Upper lobe of right lung (tissue), 1 donor: Measurements from ENCODE around the gene TM4SF5. TPM values are rescaled to one million over a fixed set of nuclear protein-coding genes. Genes with fewer than 3 reads are reported as not detected.

ENCODE experiments used
- ATAC-seq: fragments of 200-7000 bp; cut with Tn5 transposase; one replicate; pipeline ENCODE4 v1.9.1; 2020; ENCODE audit warnings: mild to moderate bottlenecking, moderate library complexity
- DNase-seq: peaks from one replicate; pipeline ENCODE4 v3.0.0-alpha.2; 2020
- H3K27ac ChIP-seq: fragments of 200-600 bp; one replicate; pipeline ENCODE4 v1.8.0; 2022
- H3K27me3 ChIP-seq: fragments of 200-600 bp; one replicate; pipeline ENCODE4 v1.8.0; 2022; ENCODE audit warnings: mild to moderate bottlenecking
- H3K36me3 ChIP-seq: fragments of 200-600 bp; one replicate; pipeline ENCODE4 v1.8.0; 2022
- H3K4me1 ChIP-seq: fragments of 200-600 bp; one replicate; pipeline ENCODE4 v1.8.0; 2022
- H3K4me3 ChIP-seq: fragments of 200-600 bp; one replicate; pipeline ENCODE4 v1.8.0; 2022; ENCODE audit warnings: mild to moderate bottlenecking
- H3K9me3 ChIP-seq: fragments of 200-600 bp; one replicate; pipeline ENCODE4 v1.8.0; 2022
- intact Hi-C: fragments of 100-400 bp; cut with DNase I; formaldehyde crosslinking; loops from one replicate; pipeline ENCODE4 v1.11.0; 2022
- total RNA-seq: library from RNA; stranded (reverse); fragmentation: NEBNext Ultra II Directional; extraction: Animal tissue kit (Norgen Biotek cat#: 25700); gene quantifications from one replicate; pipeline ENCODE4 v1.2.1, GENCODE V29; 2021
- TF ChIP-seq, protein P1 (sequence below): fragments of 200-600 bp; IDR thresholded peaks from one replicate; pipeline ENCODE4 v1.8.0; 2022; ENCODE audit warnings: antibody characterized with exemption
- donor health status: DM: no; HTN: yes; CAD: no; lungs with severe emphysema.

Gene TM4SF5
- total RNA-seq, 1 donor from 2014 or later, result not detected

DNA sequence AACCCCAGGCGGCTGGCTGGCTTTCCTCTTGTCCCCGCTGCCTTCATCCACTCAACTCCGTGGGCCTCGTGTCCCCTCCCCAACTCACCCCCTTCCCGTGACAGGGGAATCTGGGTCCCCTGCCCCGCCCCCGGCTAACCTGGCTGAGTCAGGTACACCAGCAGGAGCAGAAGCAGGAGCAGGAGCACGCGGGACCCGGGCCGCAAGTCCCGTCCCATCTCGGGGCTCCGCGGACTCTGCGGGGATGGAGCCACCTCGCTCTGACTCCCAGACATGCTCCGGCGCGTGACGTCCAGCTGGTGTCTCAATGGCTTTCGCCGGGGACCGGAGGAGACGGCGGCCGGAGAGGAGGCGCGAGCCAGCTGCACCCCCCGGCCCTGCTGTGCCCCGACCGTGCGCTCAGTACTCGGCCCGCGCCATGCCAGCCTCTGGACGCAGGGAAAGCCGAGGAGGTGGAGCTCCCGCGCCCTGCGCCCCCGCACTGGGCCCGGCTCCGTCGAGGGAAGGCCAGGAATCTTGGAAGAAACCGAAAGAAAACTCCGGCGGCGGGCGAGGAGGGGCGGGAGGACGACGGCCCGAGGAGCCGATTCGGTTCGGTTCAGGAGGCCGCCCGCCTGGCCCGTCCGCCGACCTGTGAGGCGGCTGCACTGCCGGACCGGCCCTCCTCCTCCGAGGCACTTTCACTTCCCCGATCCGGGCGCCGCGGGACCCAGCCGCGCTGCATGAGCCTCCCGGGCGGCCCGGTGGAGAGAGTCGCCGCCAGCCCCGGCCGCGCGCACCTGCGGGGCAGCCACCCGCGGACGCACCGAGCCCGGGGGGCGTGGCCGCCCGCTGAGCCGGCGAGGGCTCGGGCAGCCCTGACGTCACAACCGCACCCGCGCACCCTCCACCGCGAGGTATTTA, 32.3 kb upstream of the TM4SF5 start, which contains the start of the genes CXCL16 and ZMYND15:
CXCL16 (minus strand) TSS at position 807 of the 903 bp plus-strand sequence; CDS start at position 218, 589 bp downstream.
ZMYND15 (plus strand) TSS at position 712 of the 903 bp plus-strand sequence. CDS start 716 bp downstream, outside the sequence.
- DNase-seq, result peak; percentile 88
- H3K4me1 ChIP-seq, result no peaks in the 10 kb centered on the region
- ATAC-seq, result peak; percentile 76
- TF ChIP-seq, protein P1, sequence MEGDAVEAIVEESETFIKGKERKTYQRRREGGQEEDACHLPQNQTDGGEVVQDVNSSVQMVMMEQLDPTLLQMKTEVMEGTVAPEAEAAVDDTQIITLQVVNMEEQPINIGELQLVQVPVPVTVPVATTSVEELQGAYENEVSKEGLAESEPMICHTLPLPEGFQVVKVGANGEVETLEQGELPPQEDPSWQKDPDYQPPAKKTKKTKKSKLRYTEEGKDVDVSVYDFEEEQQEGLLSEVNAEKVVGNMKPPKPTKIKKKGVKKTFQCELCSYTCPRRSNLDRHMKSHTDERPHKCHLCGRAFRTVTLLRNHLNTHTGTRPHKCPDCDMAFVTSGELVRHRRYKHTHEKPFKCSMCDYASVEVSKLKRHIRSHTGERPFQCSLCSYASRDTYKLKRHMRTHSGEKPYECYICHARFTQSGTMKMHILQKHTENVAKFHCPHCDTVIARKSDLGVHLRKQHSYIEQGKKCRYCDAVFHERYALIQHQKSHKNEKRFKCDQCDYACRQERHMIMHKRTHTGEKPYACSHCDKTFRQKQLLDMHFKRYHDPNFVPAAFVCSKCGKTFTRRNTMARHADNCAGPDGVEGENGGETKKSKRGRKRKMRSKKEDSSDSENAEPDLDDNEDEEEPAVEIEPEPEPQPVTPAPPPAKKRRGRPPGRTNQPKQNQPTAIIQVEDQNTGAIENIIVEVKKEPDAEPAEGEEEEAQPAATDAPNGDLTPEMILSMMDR, result no peak
- no peaks in the 10 kb centered on the region for H3K9me3 ChIP-seq
- no peaks in the 10 kb centered on the region for H3K27me3 ChIP-seq
- peak within 1 kb of the TSS; percentile 89 for H3K27ac ChIP-seq
- peak within 1 kb of the TSS; percentile 90 for H3K4me3 ChIP-seq
- intact Hi-C loops, result loop anchor here (10.0 kb wide), 1 partner anchor 45 kb away; the partner anchor contains the start of genes GLTPD2 and VMO1
- H3K36me3 ChIP-seq, result peaks cover 9% of the 10 kb centered on the region

DNA sequence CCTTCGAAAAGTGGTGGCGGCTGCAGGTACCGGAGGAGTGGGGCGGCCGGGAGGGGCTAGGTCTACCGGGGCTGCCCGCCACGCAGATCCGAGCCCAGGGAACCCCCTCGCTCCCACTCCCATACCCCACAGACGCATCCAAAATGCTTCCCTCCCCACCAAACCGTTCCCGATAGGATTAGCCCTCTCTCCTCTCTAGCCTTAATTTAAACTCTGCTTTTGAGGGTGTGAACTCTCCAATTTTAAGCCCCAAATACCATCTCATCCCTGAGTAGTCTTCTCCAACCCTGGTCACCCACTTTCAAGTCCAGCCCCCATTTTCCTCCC, 31.7 kb upstream of the TM4SF5 start:
- Histone ChIP-seq H3K27me3 (no peaks in the 10 kb centered on the region), H3K9me3 (no peaks in the 10 kb centered on the region), H3K4me1 (no peaks in the 10 kb centered on the region), H3K36me3 (peaks cover 2% of the 10 kb centered on the region), H3K4me3 (peak overlapping the region; percentile 90), H3K27ac (peak overlapping the region; percentile 89)
- TF ChIP-seq, protein P1, result no peak
- DNase-seq (no peak), ATAC-seq (no peak)
- intact Hi-C loops, result no loop called here

GRCh38 chr17:4740584-4740983, 31.1 kb upstream of the TM4SF5 start:
- H3K36me3 ChIP-seq, result no peaks in the 10 kb centered on the region
- DNase-seq (no peak), ATAC-seq (no peak)
- no peak overlapping the region for H3K27ac ChIP-seq
- intact Hi-C loops, result no loop called here
- H3K9me3 ChIP-seq, result no peaks in the 10 kb centered on the region
- H3K4me3 ChIP-seq, result no peak overlapping the region
- TF ChIP-seq, protein P1, result no peak
- H3K4me1 ChIP-seq, result no peaks in the 10 kb centered on the region
- no peaks in the 10 kb centered on the region for H3K27me3 ChIP-seq

GRCh38 chr17:4741544-4741943, 30.1 kb upstream of the TM4SF5 start:
- H3K4me3 ChIP-seq, result no peak overlapping the region
- intact Hi-C loops, result no loop called here
- H3K27ac ChIP-seq, result no peak overlapping the region
- ATAC-seq (no peak), DNase-seq (no peak)
- no peaks in the 10 kb centered on the region for H3K36me3 ChIP-seq
- no peaks in the 10 kb centered on the region for H3K9me3 ChIP-seq
- no peaks in the 10 kb centered on the region for H3K27me3 ChIP-seq
- TF ChIP-seq, protein P1, result no peak
- H3K4me1 ChIP-seq, result no peaks in the 10 kb centered on the region

DNA sequence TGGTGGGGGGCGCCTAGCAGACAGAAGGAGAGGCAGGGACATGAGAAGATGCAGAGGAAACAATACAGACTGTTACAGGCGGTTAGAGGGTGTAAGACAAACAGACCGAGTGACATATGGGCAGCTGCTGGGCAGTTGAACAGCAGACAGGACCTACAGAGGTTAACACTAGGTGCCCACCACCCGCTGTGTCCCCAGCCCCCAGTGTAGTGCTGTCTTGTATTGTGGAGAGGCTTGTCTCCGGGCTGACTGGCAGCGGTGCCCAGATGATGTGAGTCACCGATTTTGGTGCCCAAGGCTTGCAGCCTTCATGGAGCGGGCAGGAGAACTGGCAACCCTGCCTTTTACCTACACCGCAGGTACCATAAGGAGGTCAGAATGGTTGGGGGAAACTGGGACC, 29.6 kb upstream of the TM4SF5 start:
- TF ChIP-seq, protein P1, result no peak
- Histone ChIP-seq H3K4me3 (no peak overlapping the region), H3K9me3 (no peaks in the 10 kb centered on the region), H3K4me1 (no peaks in the 10 kb centered on the region), H3K27me3 (no peaks in the 10 kb centered on the region), H3K27ac (no peak overlapping the region), H3K36me3 (no peaks in the 10 kb centered on the region)
- DNase-seq, result no peak
- intact Hi-C loops, result no loop called here
- ATAC-seq, result no peak
